Lung (tissue), 12 donors: ENCODE data around the gene EXOC6B. TPM values are rescaled to one million over a fixed set of nuclear protein-coding genes. Genes with fewer than 3 reads are reported as not detected.

ENCODE experiments used
- ATAC-seq: fragments of 200-7000 bp; cut with Tn5 transposase; one replicate; pipeline ENCODE4 v1.9.1; 2020; ENCODE audit warnings: moderate number of reproducible peaks; ENCODE audit not compliant: insufficient read depth, low FRiP score
- DNase-seq, 3 donors: peaks; one replicate each; pipeline ENCODE4 v3.0.0-alpha.2; 2013 to 2017
- H3K27ac ChIP-seq, 2 donors: one replicate each; pipeline ENCODE4 v1.5.1; 2013; ENCODE audit warnings: mild to moderate bottlenecking in 2 of 2, moderate library complexity in 2 of 2, control low read depth in 1 of 2, inconsistent platforms in 1 of 2, low read depth in 1 of 2, low read length in 1 of 2
- H3K27me3 ChIP-seq, 3 donors: one replicate each; pipeline ENCODE4 v1.5.1; 2013; ENCODE audit warnings: low read length in 2 of 3; ENCODE audit not compliant: control insufficient read depth in 3 of 3, insufficient read depth in 3 of 3
- H3K36me3 ChIP-seq, 4 donors: one replicate each; pipeline ENCODE4 v1.5.1; 2013; ENCODE audit warnings: low read length in 4 of 4, mild to moderate bottlenecking in 1 of 4, moderate library complexity in 1 of 4; ENCODE audit not compliant: control insufficient read depth in 4 of 4, insufficient read depth in 4 of 4
- H3K4me1 ChIP-seq, 5 donors: one replicate each; pipeline ENCODE4 v1.5.1; 2013; ENCODE audit warnings: low read length in 5 of 5, mild to moderate bottlenecking in 2 of 5, moderate library complexity in 1 of 5; ENCODE audit not compliant: control insufficient read depth in 5 of 5, insufficient read depth in 5 of 5
- H3K4me3 ChIP-seq: one replicate; pipeline ENCODE4 v1.5.1; 2013; ENCODE audit warnings: mild to moderate bottlenecking, control low read depth, moderate library complexity
- H3K9ac ChIP-seq, 2 donors: one replicate each; pipeline ENCODE4 v1.5.1; 2013; ENCODE audit warnings: low read length in 2 of 2, control low read depth in 1 of 2; ENCODE audit not compliant: insufficient read depth in 1 of 2
- H3K9me3 ChIP-seq, 4 donors: one replicate each; pipeline ENCODE4 v1.5.1; 2013; ENCODE audit warnings: low read length in 3 of 4, mild to moderate bottlenecking in 1 of 4, moderate library complexity in 1 of 4; ENCODE audit not compliant: control insufficient read depth in 4 of 4, insufficient read depth in 3 of 4
- WGBS, 2 donors: extraction: QIAGEN DNeasy Blood & Tissue Kit; methylation state at CpG; one replicate each; pipeline ENCODE4 v1.1.7; 2013; 5-methylcytosine and 5-hydroxymethylcytosine counted together
- polyA plus RNA-seq, 2 donors: library from polyadenylated mRNA; stranded (reverse); fragments of 200-250 nt; gene quantifications; one replicate each; pipeline ENCODE4 v1.2.1, GENCODE V29; 2013
- total RNA-seq, 2 donors: library from RNA; depleted of rRNA in 1 of 2; stranded (reverse); fragments of >200 nt in 1 of 2; gene quantifications; one replicate each; pipeline ENCODE4 v1.2.1, GENCODE V29; 2014 to 2021
- TF ChIP-seq, protein P1 (sequence below): IDR thresholded peaks from 2 replicates; pipeline ENCODE4 v1.5.1; 2012; ENCODE audit warnings: mild to moderate bottlenecking; ENCODE audit errors: control extremely low read depth, extremely low read depth
- donor health status: control.
- donor health status: control.
- donor health status: Bipolar disorder and iron deficiency.
- donor health status: healthy.
- donor health status: DM: yes; HTN: yes; CAD: no.

The EXOC6B gene
- total and polyA plus RNA-seq, 4 donors = 3.3 to 46.0 (median 12.7) TPM

DNA sequence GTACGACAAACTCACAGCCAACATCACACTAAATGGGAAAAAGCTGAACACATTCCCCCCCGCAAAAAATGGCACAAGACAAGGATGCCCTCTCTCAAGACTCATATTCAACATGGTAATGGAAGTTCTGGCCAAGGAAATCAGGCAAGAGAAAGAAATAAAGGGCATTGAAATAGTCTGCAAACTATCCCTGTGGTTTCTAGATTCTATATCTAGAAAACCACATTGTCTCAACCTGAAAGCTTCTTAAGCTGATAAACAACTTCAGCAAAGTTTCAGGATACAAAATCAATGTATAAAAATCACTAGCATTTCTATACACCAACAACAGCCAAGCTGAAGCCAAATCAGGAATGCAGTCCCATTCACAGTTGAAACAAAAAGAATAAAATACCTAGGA is 383.6 kb downstream of the EXOC6B start:
- Histone ChIP-seq H3K27ac (no peak overlapping the region), H3K9ac (no peak overlapping the region), H3K9me3 (peaks cover 0 to 2% (median 0%) of the 10 kb centered on the region in 4 donors), H3K4me3 (no peak overlapping the region), H3K27me3 (no peaks in the 10 kb centered on the region), H3K36me3 (peaks cover 0 to 2% (median 0%) of the 10 kb centered on the region in 4 donors), H3K4me1 (peaks cover 0 to 2% (median 0%) of the 10 kb centered on the region in 5 donors)
- no peak for ATAC-seq
- TF ChIP-seq, protein P1, sequence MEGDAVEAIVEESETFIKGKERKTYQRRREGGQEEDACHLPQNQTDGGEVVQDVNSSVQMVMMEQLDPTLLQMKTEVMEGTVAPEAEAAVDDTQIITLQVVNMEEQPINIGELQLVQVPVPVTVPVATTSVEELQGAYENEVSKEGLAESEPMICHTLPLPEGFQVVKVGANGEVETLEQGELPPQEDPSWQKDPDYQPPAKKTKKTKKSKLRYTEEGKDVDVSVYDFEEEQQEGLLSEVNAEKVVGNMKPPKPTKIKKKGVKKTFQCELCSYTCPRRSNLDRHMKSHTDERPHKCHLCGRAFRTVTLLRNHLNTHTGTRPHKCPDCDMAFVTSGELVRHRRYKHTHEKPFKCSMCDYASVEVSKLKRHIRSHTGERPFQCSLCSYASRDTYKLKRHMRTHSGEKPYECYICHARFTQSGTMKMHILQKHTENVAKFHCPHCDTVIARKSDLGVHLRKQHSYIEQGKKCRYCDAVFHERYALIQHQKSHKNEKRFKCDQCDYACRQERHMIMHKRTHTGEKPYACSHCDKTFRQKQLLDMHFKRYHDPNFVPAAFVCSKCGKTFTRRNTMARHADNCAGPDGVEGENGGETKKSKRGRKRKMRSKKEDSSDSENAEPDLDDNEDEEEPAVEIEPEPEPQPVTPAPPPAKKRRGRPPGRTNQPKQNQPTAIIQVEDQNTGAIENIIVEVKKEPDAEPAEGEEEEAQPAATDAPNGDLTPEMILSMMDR = no peak
- no peak for DNase-seq
- 97% methylated on average over 2 of the region's 2 CpGs for WGBS, 2 donors

DNA sequence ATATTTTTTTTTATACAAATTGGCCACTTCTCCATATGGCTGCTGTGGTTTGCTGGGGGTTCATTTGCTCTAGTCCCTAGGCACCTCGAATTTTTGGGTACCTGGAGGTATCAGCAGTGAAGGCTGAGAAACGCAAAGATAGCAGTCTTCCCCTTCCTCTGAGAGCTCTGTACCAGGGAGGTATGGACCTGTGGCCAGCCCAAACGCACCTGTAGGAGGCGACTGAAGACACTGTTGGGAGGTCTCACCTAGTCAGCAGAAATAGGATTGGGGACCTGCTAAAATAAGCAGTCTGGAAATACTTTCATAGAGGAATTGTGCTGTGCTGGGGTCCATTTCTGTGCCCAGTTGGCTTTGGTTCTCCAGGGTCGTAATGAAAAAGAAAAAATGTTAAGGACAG is 385.9 kb downstream of the EXOC6B start:
- 93 to 94% methylated on average over 5 of the region's 5 CpGs for WGBS, 2 donors
- Histone ChIP-seq H3K4me1 (peaks cover 0 to 2% (median 0%) of the 10 kb centered on the region in 5 donors), H3K4me3 (no peak overlapping the region), H3K27me3 (no peaks in the 10 kb centered on the region), H3K9me3 (peaks cover 0 to 2% (median 0%) of the 10 kb centered on the region in 4 donors), H3K27ac (no peak overlapping the region), H3K36me3 (peaks cover 0 to 2% (median 0%) of the 10 kb centered on the region in 4 donors), H3K9ac (no peak overlapping the region)
- DNase-seq = no peak
- no peak for ATAC-seq
- TF ChIP-seq, protein P1 = no peak

DNA sequence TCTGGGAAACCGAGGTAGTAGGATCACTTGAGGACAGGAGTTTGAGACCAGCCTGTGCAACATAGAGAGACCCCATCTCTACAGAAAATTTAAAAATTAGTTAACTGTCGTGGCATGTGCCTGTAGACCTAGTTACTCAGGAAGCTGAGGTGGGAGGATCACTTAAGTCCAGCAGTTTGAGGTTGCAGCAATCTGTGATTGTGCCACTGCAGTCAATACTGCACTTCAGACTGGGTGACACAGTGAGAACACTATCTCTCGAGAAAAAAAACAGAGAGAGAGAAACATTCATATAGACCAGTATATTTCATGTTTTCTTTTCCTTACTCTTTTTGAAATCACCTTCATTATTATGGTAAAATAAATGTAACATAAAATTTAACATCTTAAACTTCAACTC is 387.5 kb downstream of the EXOC6B start:
- Histone ChIP-seq H3K4me1 (peaks cover 0 to 2% (median 0%) of the 10 kb centered on the region in 5 donors), H3K9ac (no peak overlapping the region), H3K27me3 (no peaks in the 10 kb centered on the region), H3K36me3 (peaks cover 0 to 2% (median 0%) of the 10 kb centered on the region in 4 donors), H3K9me3 (no peaks in the 10 kb centered on the region), H3K27ac (no peak overlapping the region), H3K4me3 (no peak overlapping the region)
- ATAC-seq (no peak), DNase-seq (no peak)
- 88 to 92% methylated on average over 3 of the region's 3 CpGs for WGBS, 2 donors
- TF ChIP-seq, protein P1 = no peak

DNA sequence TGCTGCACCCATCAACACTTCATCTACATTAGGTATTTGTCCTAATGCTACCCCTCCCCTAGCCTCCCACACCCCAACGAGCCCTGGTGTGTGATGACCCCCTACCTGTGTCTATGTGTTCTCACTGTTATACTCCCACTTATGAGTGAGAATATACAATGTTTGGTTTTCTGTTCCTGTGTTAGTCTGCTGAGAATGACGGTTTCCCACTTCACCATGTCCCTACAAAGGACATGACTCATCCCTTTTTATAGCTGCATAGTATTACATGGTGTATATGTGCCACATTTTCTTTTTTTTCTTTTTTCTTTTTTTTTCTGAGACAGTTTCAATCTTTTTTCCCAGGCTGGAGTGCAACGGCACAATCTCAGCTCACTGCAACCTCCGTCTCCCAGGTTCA is 394.1 kb downstream of the EXOC6B start:
- TF ChIP-seq, protein P1 = no peak
- ATAC-seq = no peak
- H3K4me1 ChIP-seq = no peaks in the 10 kb centered on the region

More for the DNA sequence above, 394.1 kb downstream of the EXOC6B start:
- Histone ChIP-seq H3K27me3 (no peaks in the 10 kb centered on the region), H3K36me3 (no peaks in the 10 kb centered on the region), H3K27ac (no peak overlapping the region), H3K9me3 (no peaks in the 10 kb centered on the region), H3K9ac (no peak overlapping the region), H3K4me3 (no peak overlapping the region)
- DNase-seq = no peak
- 93 to 97% methylated on average over 4 of the region's 4 CpGs for WGBS, 2 donors
